ENCODE data around the gene MTMR3.

Gene MTMR3

GRCh38 chr22:29951791-29952413 is 68.9 kb downstream of the MTMR3 start:
- Histone ChIP-seq H3K4me2 (ENCODE audit: low read depth, low read length) (no peak overlapping the region), H3K4me3 (ENCODE audit: low read length) (no peak overlapping the region), H3K79me2 (ENCODE audit: low read length) (peaks cover 65% of the 10 kb centered on the region), H2AFZ (ENCODE audit: low read length) (no peak overlapping the region), H3K4me1 (ENCODE audit: low read length) (no peaks in the 10 kb centered on the region), H3K9me3 (replicated peaks; ENCODE audit: insufficient read depth, low read length) (no peaks in the 10 kb centered on the region), H3K9ac (ENCODE audit: low read length) (no peak overlapping the region), H3K36me3 (replicated peaks; ENCODE audit: insufficient read depth, low read length) (no peaks in the 10 kb centered on the region), H4K20me1 (ENCODE audit: insufficient read depth, low read length) (peaks cover 2% of the 10 kb centered on the region; the same call in 1 of the 2 replicates), H3F3A (ENCODE audit: insufficient read depth, low read length) (no peaks in the 10 kb centered on the region), H3K9me2 (replicated peaks; ENCODE audit: insufficient read depth, low read length) (no peaks in the 10 kb centered on the region), H3K27me3 (replicated peaks; ENCODE audit: insufficient read depth, low read length) (no peaks in the 10 kb centered on the region), H3K27ac (ENCODE audit: low read length) (no peak overlapping the region)
- no peak for DNase-seq
- TF ChIP-seq EZH2 (optimal IDR thresholded peaks at IDR 0.05; ENCODE audit: low read depth, low read length): no peak
- TF ChIP-seq EZH2phosphoT487 (IDR thresholded peaks at IDR 0.05; ENCODE audit: low read length): no peak
- no peak for TF ChIP-seq CTCF (IDR thresholded peaks at IDR 0.05; ENCODE audit: low read length)

- H3K79me2 ChIP-seq (ENCODE audit: low read length): peaks cover 47% of the 10 kb centered on the region
- H4K20me1 ChIP-seq (ENCODE audit: insufficient read depth, low read length): no peaks in the 10 kb centered on the region
- H3K9ac ChIP-seq (ENCODE audit: low read length): no peak overlapping the region
- H3K36me3 ChIP-seq (replicated peaks; ENCODE audit: insufficient read depth, low read length): no peaks in the 10 kb centered on the region
- H3F3A ChIP-seq (ENCODE audit: insufficient read depth, low read length): no peaks in the 10 kb centered on the region
- no peak overlapping the region for H3K4me2 ChIP-seq (ENCODE audit: low read depth, low read length)
- no peak overlapping the region for H3K4me3 ChIP-seq (ENCODE audit: low read length)
- H3K27me3 ChIP-seq (replicated peaks; ENCODE audit: insufficient read depth, low read length): no peaks in the 10 kb centered on the region
- DNase-seq: no peak
- H3K9me3 ChIP-seq (replicated peaks; ENCODE audit: insufficient read depth, low read length): no peaks in the 10 kb centered on the region
- H2AFZ ChIP-seq (ENCODE audit: low read length): no peak overlapping the region
- H3K9me2 ChIP-seq (replicated peaks; ENCODE audit: insufficient read depth, low read length): no peaks in the 10 kb centered on the region
- no peaks in the 10 kb centered on the region for H3K4me1 ChIP-seq (ENCODE audit: low read length)
- no peak for TF ChIP-seq EZH2phosphoT487 (IDR thresholded peaks at IDR 0.05; ENCODE audit: low read length)
- TF ChIP-seq CTCF (IDR thresholded peaks at IDR 0.05; ENCODE audit: low read length): no peak
- no peak for TF ChIP-seq EZH2 (optimal IDR thresholded peaks at IDR 0.05; ENCODE audit: low read depth, low read length)
- no peak overlapping the region for H3K27ac ChIP-seq (ENCODE audit: low read length)
Measured at GRCh38 chr22:29954203-29954855, 71.4 kb downstream of the MTMR3 start.

- TF ChIP-seq EZH2 (optimal IDR thresholded peaks at IDR 0.05; ENCODE audit: low read depth, low read length) (no peak), CTCF (IDR thresholded peaks at IDR 0.05; ENCODE audit: low read length) (no peak), EZH2phosphoT487 (IDR thresholded peaks at IDR 0.05; ENCODE audit: low read length) (no peak)
- Histone ChIP-seq H3K9ac (ENCODE audit: low read length) (no peak overlapping the region), H4K20me1 (ENCODE audit: insufficient read depth, low read length) (no peaks in the 10 kb centered on the region), H3K27me3 (replicated peaks; ENCODE audit: insufficient read depth, low read length) (no peaks in the 10 kb centered on the region), H3K4me3 (ENCODE audit: low read length) (no peak overlapping the region), H2AFZ (ENCODE audit: low read length) (no peak overlapping the region), H3K9me2 (replicated peaks; ENCODE audit: insufficient read depth, low read length) (no peaks in the 10 kb centered on the region), H3F3A (ENCODE audit: insufficient read depth, low read length) (no peaks in the 10 kb centered on the region), H3K79me2 (ENCODE audit: low read length) (peaks cover 28% of the 10 kb centered on the region), H3K4me1 (ENCODE audit: low read length) (no peaks in the 10 kb centered on the region), H3K36me3 (replicated peaks; ENCODE audit: insufficient read depth, low read length) (no peaks in the 10 kb centered on the region), H3K4me2 (ENCODE audit: low read depth, low read length) (no peak overlapping the region), H3K27ac (ENCODE audit: low read length) (no peak overlapping the region), H3K9me3 (replicated peaks; ENCODE audit: insufficient read depth, low read length) (no peaks in the 10 kb centered on the region)
- no peak for DNase-seq
Measured at GRCh38 chr22:29956680-29957079, 73.7 kb downstream of the MTMR3 start.

Measured in MM.1S (cell line).